ENCODE results near the gene CIART. TPM values are rescaled to one million over a fixed set of nuclear protein-coding genes. Genes with fewer than 3 reads are reported as not detected.
"Not testable (repeated sequence)": the region's sequence is repeated elsewhere in the genome, so short reads cannot be mapped to it uniquely, and the experiment has no call there.

The CIART gene
- polyA plus RNA-seq, 1 experiment, result 9.4 TPM

- CTCF ChIA-PET, result interaction anchor here (0.6 to 0.7 kb wide), 2 partner anchors 20 to 48 kb away, joined by 3 read pairs; no protein-coding TSS in a partner anchor
- POLR2A ChIA-PET, result interaction anchor here (0.8 to 1.0 kb wide), 2 partner anchors 23 to 162 kb away, joined by 3 to 4 read pairs; no protein-coding TSS in a partner anchor
- no peak for DNase-seq (ENCODE audit: low read depth, low spot score)
Observed at GRCh38 chr1:150234566-150235293, 47.6 kb upstream of the CIART start.

GRCh38 chr1:150235294-150235851, 47.0 kb upstream of the CIART start:
- H3K27ac ChIP-seq (ENCODE audit: low read depth, low read length), result peak overlapping the region; percentile 61
- POLR2A ChIA-PET, result interaction anchor here (0.8 kb wide), 1 partner anchor 23 kb away, joined by 3 read pairs; no protein-coding TSS in a partner anchor
- TF ChIP-seq CTCF (IDR thresholded peaks at IDR 0.05; ENCODE audit: low read depth, low read length), result no peak
- H3K9me3 ChIP-seq (ENCODE audit: control insufficient read depth, insufficient read depth, low read length), result no peaks in the 10 kb centered on the region; the same call in 1 of the 2 replicates
- H3K4me3 ChIP-seq (ENCODE audit: low read depth, low read length), result peak overlapping the region; percentile 90
- CTCF ChIA-PET, result interaction anchor here (0.8 kb wide), 1 partner anchor 13 kb away, joined by 3 read pairs; no protein-coding TSS in a partner anchor
- DNase-seq (ENCODE audit: low read depth, low spot score), result no peak
- no peaks in the 10 kb centered on the region for H3K27me3 ChIP-seq (ENCODE audit: control insufficient read depth, insufficient read depth, low read length)

More at GRCh38 chr1:150234566-150235293, 47.6 kb upstream of the CIART start:
- H3K27me3 ChIP-seq (ENCODE audit: control insufficient read depth, insufficient read depth, low read length), result no peaks in the 10 kb centered on the region
- no peaks in the 10 kb centered on the region; the same call in 1 of the 2 replicates for H3K9me3 ChIP-seq (ENCODE audit: control insufficient read depth, insufficient read depth, low read length)
- TF ChIP-seq CTCF (IDR thresholded peaks at IDR 0.05; ENCODE audit: low read depth, low read length), result no peak
- H3K4me3 ChIP-seq (ENCODE audit: low read depth, low read length), result peak overlapping the region; percentile 90
- peak overlapping the region; percentile 75 for H3K27ac ChIP-seq (ENCODE audit: low read depth, low read length)

GRCh38 chr1:150235852-150236613, 46.3 kb upstream of the CIART start, which contains the start of gene ANP32E:
Gene ANP32E, minus strand, starts transcription at chr1:150236112. Its CDS starts 326 bp downstream, at chr1:150235786.
- DNase-seq (ENCODE audit: low read depth, low spot score), result peak; percentile 99
- Histone ChIP-seq H3K27ac (ENCODE audit: low read depth, low read length) (peak within 1 kb of the TSS; percentile 78), H3K9me3 (ENCODE audit: control insufficient read depth, insufficient read depth, low read length) (no peaks in the 10 kb centered on the region; the same call in 1 of the 2 replicates), H3K4me3 (ENCODE audit: low read depth, low read length) (peak within 1 kb of the TSS; percentile 90), H3K27me3 (ENCODE audit: control insufficient read depth, insufficient read depth, low read length) (no peaks in the 10 kb centered on the region)
- ChIA-PET CTCF (interaction anchor here (0.8 to 1.6 kb wide), 3 partner anchors 13 to 163 kb away, joined by 3 to 5 read pairs (median 3); no protein-coding TSS in a partner anchor), POLR2A (interaction anchor here (0.8 kb wide), 1 partner anchor 22 kb away, joined by 3 read pairs; no protein-coding TSS in a partner anchor)
- TF ChIP-seq CTCF (IDR thresholded peaks at IDR 0.05; ENCODE audit: low read depth, low read length), result no peak

- H3K27ac ChIP-seq (ENCODE audit: low read depth, low read length), result peak overlapping the region; percentile 78
- no peaks in the 10 kb centered on the region for H3K27me3 ChIP-seq (ENCODE audit: control insufficient read depth, insufficient read depth, low read length)
- ChIA-PET POLR2A (no interaction called here), CTCF (interaction anchor here (1.0 to 1.6 kb wide), 2 partner anchors 19 to 164 kb away, joined by 3 to 5 read pairs; no protein-coding TSS in a partner anchor)
- H3K9me3 ChIP-seq (ENCODE audit: control insufficient read depth, insufficient read depth, low read length), result no peaks in the 10 kb centered on the region; the same call in 1 of the 2 replicates
- DNase-seq (ENCODE audit: low read depth, low spot score), result no peak
- no peak for TF ChIP-seq CTCF (IDR thresholded peaks at IDR 0.05; ENCODE audit: low read depth, low read length)
- peak overlapping the region; percentile 71 for H3K4me3 ChIP-seq (ENCODE audit: low read depth, low read length)
Observed at GRCh38 chr1:150236614-150237100, 45.7 kb upstream of the CIART start.

GRCh38 chr1:150237176-150237575, 45.2 kb upstream of the CIART start:
- H3K4me3 ChIP-seq (ENCODE audit: low read depth, low read length); H3K27me3 ChIP-seq (ENCODE audit: control insufficient read depth, insufficient read depth, low read length); POLR2A ChIA-PET; DNase-seq (ENCODE audit: low read depth, low spot score); H3K27ac ChIP-seq (ENCODE audit: low read depth, low read length); H3K9me3 ChIP-seq (ENCODE audit: control insufficient read depth, insufficient read depth, low read length): not testable (repeated sequence)
- CTCF ChIA-PET, result interaction anchor here (1.0 to 1.6 kb wide), 2 partner anchors 19 to 164 kb away, joined by 3 to 5 read pairs; no protein-coding TSS in a partner anchor

Measured in AG04450 (cell line).